Fibroblast of pulmonary artery (primary cell): Measurements from ENCODE around the gene DLK1.

ENCODE experiments used
- DNase-seq: peaks from one replicate; pipeline ENCODE4 v3.0.0-alpha.2; 2010; ENCODE audit warnings: low read depth
- H3K4me3 ChIP-seq: replicated peaks from 2 replicates; pipeline ENCODE4 v1.5.1; 2011; ENCODE audit warnings: low read depth, mild to moderate bottlenecking, control low read depth, low read length, moderate library complexity
- CTCF ChIP-seq: IDR thresholded peaks from 2 replicates; pipeline ENCODE4 v1.5.1; 2011; ENCODE audit warnings: mild to moderate bottlenecking, control low read depth, low read length, inconsistent platforms; ENCODE audit errors: missing control alignments

Gene DLK1

GRCh38 chr14:100732766-100733100, 6.0 kb downstream of the DLK1 start:
- no peak overlapping the region for H3K4me3 ChIP-seq
- no peak for TF ChIP-seq CTCF
- DNase-seq = no peak

GRCh38 chr14:100733152-100733850, 6.6 kb downstream of the DLK1 start:
- TF ChIP-seq CTCF = no peak
- no peak for DNase-seq
- no peak overlapping the region for H3K4me3 ChIP-seq

GRCh38 chr14:100734031-100734990, 7.6 kb downstream of the DLK1 start:
- no peak overlapping the region for H3K4me3 ChIP-seq
- DNase-seq = no peak
- TF ChIP-seq CTCF = no peak

- no peak for DNase-seq
- TF ChIP-seq CTCF = no peak
- H3K4me3 ChIP-seq = no peak overlapping the region
Observed at GRCh38 chr14:100735271-100735670, 8.6 kb downstream of the DLK1 start.

GRCh38 chr14:100736269-100737180, 9.8 kb downstream of the DLK1 start:
- H3K4me3 ChIP-seq = no peak overlapping the region
- no peak for TF ChIP-seq CTCF
- DNase-seq = no peak

GRCh38 chr14:100737526-100737925, 10.8 kb downstream of the DLK1 start:
- H3K4me3 ChIP-seq = no peak overlapping the region
- DNase-seq = no peak
- no peak for TF ChIP-seq CTCF
